Heart right ventricle (tissue), 16 donors: ENCODE measurements around the gene AQP6. TPM values are rescaled to one million over a fixed set of nuclear protein-coding genes. Genes with fewer than 3 reads are reported as not detected.

ENCODE experiments used
- ATAC-seq, 8 donors: fragments of 200-7000 bp; cut with Tn5 transposase; one replicate each; pipeline ENCODE4 v1.9.1; 2020; ENCODE audit warnings: mild to moderate bottlenecking in 8 of 8, moderate library complexity in 8 of 8, moderate number of reproducible peaks in 1 of 8
- DNase-seq, 2 donors: peaks; one replicate each; pipeline ENCODE4 v3.0.0-alpha.2; 2020
- H3K27ac ChIP-seq, 10 donors: fragments of 200-600 bp; sonication (generic) in 2 of 10; one replicate each; pipeline versions ENCODE4 v1.5.0 to v1.8.0; 2020 to 2022; ENCODE audit warnings: mild to moderate bottlenecking in 3 of 10
- H3K27me3 ChIP-seq, 7 donors: fragments of 200-600 bp; one replicate each; pipeline ENCODE4 v1.8.0; 2021 to 2022; ENCODE audit warnings: mild to moderate bottlenecking in 2 of 7
- H3K36me3 ChIP-seq, 9 donors: fragments of 200-600 bp; sonication (generic) in 1 of 9; one replicate each; pipeline versions ENCODE4 v1.5.0 to v1.8.0; 2020 to 2022; ENCODE audit warnings: mild to moderate bottlenecking in 2 of 9
- H3K4me1 ChIP-seq, 9 donors: fragments of 200-600 bp; sonication (generic) in 1 of 9; one replicate each; pipeline versions ENCODE4 v1.5.0 to v1.8.0; 2020 to 2022; ENCODE audit warnings: mild to moderate bottlenecking in 4 of 9
- H3K4me3 ChIP-seq, 10 donors: fragments of 200-600 bp; sonication (generic) in 2 of 10; one replicate each; pipeline versions ENCODE4 v1.5.0 to v1.8.0; 2020 to 2022; ENCODE audit warnings: mild to moderate bottlenecking in 7 of 10, moderate library complexity in 2 of 10
- H3K9me3 ChIP-seq, 11 donors: fragments of 200-600 bp in 10 of 11; sonication (generic) in 2 of 11; one replicate each; pipeline versions ENCODE4 v1.5.0 to v1.8.0; 2013 to 2022; ENCODE audit warnings: mild to moderate bottlenecking in 2 of 11, control low read depth in 1 of 11, moderate library complexity in 1 of 11
- CTCF ChIP-seq, 9 donors: fragments of 200-600 bp; sonication (generic) in 2 of 9; IDR thresholded peaks; one replicate each; pipeline versions ENCODE4 v1.5.0 to v1.8.0; 2021 to 2022; ENCODE audit warnings: antibody characterized with exemption in 9 of 9, mild to moderate bottlenecking in 5 of 9, moderate library complexity in 1 of 9
- WGBS, 2 donors: extraction: QIAGEN DNeasy Blood & Tissue Kit; methylation state at CpG; one replicate each; pipeline ENCODE4 v1.1.7; 2013; ENCODE audit warnings: inconsistent platforms in 1 of 2; 5-methylcytosine and 5-hydroxymethylcytosine counted together
- intact Hi-C, 10 donors: fragments of 100-400 bp; cut with DNase I; formaldehyde crosslinking; loops; one replicate each; pipeline versions ENCODE4 v1.11.1 to v1.14.2; 2022
- polyA plus RNA-seq, 2 donors: library from polyadenylated mRNA; stranded (reverse); fragments of 200-250 nt; gene quantifications; one replicate each; pipeline ENCODE4 v1.2.3, GENCODE V29; 2013
- total RNA-seq, 10 donors: library from RNA; stranded (reverse); fragmentation: NEBNext Ultra II Directional in 3 of 10; extraction: Animal tissue kit (Norgen Biotek cat#: 25700) in 3 of 10; gene quantifications; one replicate each; pipeline versions ENCODE4 v1.2.1 to v1.2.4, GENCODE V29; 2021 to 2023
- donor health status: Arrhythmogenic right ventricular cardiomyopathy.
- donor health status: ischemic (EF 13 %, LVEDD 7.1; RV severe dilation, severe dysfunction).
- donor health status: healthy with polysubstance abuse.
- donor health status: DM: no; HTN: yes; CAD: no.
- donor health status: DM: no; HTN: no; CAD: no.
- donor health status: ischemic (EF 25% LVEDD 6.9; RV normal size, moderate dysfunction).
- donor health status: ischemic (EF 25% LVEDD 5.7; RV mildly dilated, moderate dysfunction).
- donor health status: healthy.
- donor health status: DM: yes; HTN: yes; CAD: no.
- donor health status: Ischemic cardiomyopathy.
- donor health status: ischemic (EF 35%, LVEDD 5.7; RV mildly dilated, moderate dysfunction).
- donor health status: nonischemic (EF 11% LVEDD 7.7; RV severe dilation, severe dysfunction).
- donor health status: DM: yes; HTN: yes; CAD: no.
- donor health status: PGD.
- donor health status: ischemic (EF 29% LVEDD 5.4; RV normal size, mild dysfunction).
- donor health status: nonischemic (EF 23%, LVEDD 6.1; RV moderate dilation, normal function).

AQP6 gene
- total and polyA plus RNA-seq, 12 donors: 0.06 to 0.15 TPM; not detected in 10

- Histone ChIP-seq H3K27ac (no peak overlapping the region), H3K27me3 (no peaks in the 10 kb centered on the region), H3K9me3 (no peaks in the 10 kb centered on the region), H3K36me3 (no peaks in the 10 kb centered on the region), H3K4me3 (no peak overlapping the region), H3K4me1 (peaks cover 0 to 7% (median 0%) of the 10 kb centered on the region in 9 donors)
- no peak for TF ChIP-seq CTCF (IDR thresholded peaks at IDR 0.05)
- DNase-seq: no peak
- intact Hi-C loops: loop anchor here in 2 of 10 donors (5.0 to 10.0 kb wide), 2 partner anchors 72 to 255 kb away; no protein-coding TSS in a partner anchor
- 90 to 92% methylated on average over 1 of the region's 1 CpG for WGBS, 2 donors
- ATAC-seq: no peak
Measured at GRCh38 chr12:49939707-49940106, 33.0 kb upstream of the AQP6 start.

GRCh38 chr12:49941556-49942511, 30.9 kb upstream of the AQP6 start:
- 92% methylated on average over 13 of the region's 13 CpGs for WGBS, 2 donors
- no peaks in the 10 kb centered on the region for H3K9me3 ChIP-seq
- intact Hi-C loops: loop anchor here in 2 of 10 donors (5.0 to 10.0 kb wide), 2 partner anchors 75 to 253 kb away; no protein-coding TSS in a partner anchor
- no peak overlapping the region for H3K27ac ChIP-seq
- H3K4me3 ChIP-seq: no peak overlapping the region
- ATAC-seq (no peak), DNase-seq (no peak)
- H3K36me3 ChIP-seq: no peaks in the 10 kb centered on the region
- H3K4me1 ChIP-seq: peaks cover 0 to 22% (median 10%) of the 10 kb centered on the region in 9 donors
- no peaks in the 10 kb centered on the region for H3K27me3 ChIP-seq
- no peak for TF ChIP-seq CTCF (IDR thresholded peaks at IDR 0.05)

- peaks cover 0 to 22% (median 10%) of the 10 kb centered on the region in 9 donors for H3K4me1 ChIP-seq
- no peak for ATAC-seq
Measured at GRCh38 chr12:49942512-49942893, 30.2 kb upstream of the AQP6 start.

More at GRCh38 chr12:49942512-49942893, 30.2 kb upstream of the AQP6 start:
- Histone ChIP-seq H3K27ac (no peak overlapping the region), H3K27me3 (no peaks in the 10 kb centered on the region), H3K9me3 (no peaks in the 10 kb centered on the region), H3K36me3 (no peaks in the 10 kb centered on the region), H3K4me3 (no peak overlapping the region)
- intact Hi-C loops: loop anchor here in 2 of 10 donors (5.0 to 10.0 kb wide), 2 partner anchors 75 to 252 kb away; no protein-coding TSS in a partner anchor
- WGBS, 2 donors: 93 to 96% methylated on average over 3 of the region's 3 CpGs
- TF ChIP-seq CTCF (IDR thresholded peaks at IDR 0.05): no peak
- DNase-seq: no peak
